ELF-1 (cell line): ENCODE results near the gene SLC35E2B.
"Not testable (repeated sequence)": the region's sequence is repeated elsewhere in the genome, so short reads cannot be mapped to it uniquely, and the experiment has no call there.

Experiments used
- DNase-seq: peaks from one replicate; pipeline ENCODE4 v3.0.0-alpha.2; 2016; ENCODE audit warnings: low read depth, low spot score

Gene SLC35E2B

GRCh38 chr1:1640081-1640480, 52.5 kb downstream of the SLC35E2B start:
- DNase-seq, result not testable (repeated sequence)

- not testable (repeated sequence) for DNase-seq
Measured at GRCh38 chr1:1639368-1639767, 53.2 kb downstream of the SLC35E2B start.

GRCh38 chr1:1638528-1638927, 54.1 kb downstream of the SLC35E2B start:
- not testable (repeated sequence) for DNase-seq

- not testable (repeated sequence) for DNase-seq
Measured at GRCh38 chr1:1637479-1637875, 55.1 kb downstream of the SLC35E2B start.

- DNase-seq, result not testable (repeated sequence)
Measured at GRCh38 chr1:1636621-1637478, 55.7 kb downstream of the SLC35E2B start.

GRCh38 chr1:1634613-1635012, 58.0 kb downstream of the SLC35E2B start:
- DNase-seq, result not testable (repeated sequence)

- DNase-seq, result not testable (repeated sequence)
Measured at GRCh38 chr1:1633409-1633808, 59.2 kb downstream of the SLC35E2B start.

GRCh38 chr1:1631782-1632420, 60.7 kb downstream of the SLC35E2B start, which contains the start of gene MMP23B:
Gene MMP23B, plus strand, starts transcription at chr1:1632173. Its CDS starts 46 bp downstream, at chr1:1632219.
- peak; percentile 34 for DNase-seq

- DNase-seq, result no peak
Measured at GRCh38 chr1:1630965-1631781, 61.4 kb downstream of the SLC35E2B start.

GRCh38 chr1:1630191-1630964, 62.2 kb downstream of the SLC35E2B start:
- DNase-seq, result peak; percentile 91

GRCh38 chr1:1629430-1630190, 63.0 kb downstream of the SLC35E2B start:
- DNase-seq, result no peak

- DNase-seq, result no peak
Measured at GRCh38 chr1:1628754-1629429, 63.7 kb downstream of the SLC35E2B start.

- no peak for DNase-seq
Measured at GRCh38 chr1:1627829-1628753, 64.5 kb downstream of the SLC35E2B start.

GRCh38 chr1:1627261-1627828, 65.2 kb downstream of the SLC35E2B start:
- peak; percentile 32 for DNase-seq

- no peak for DNase-seq
Measured at GRCh38 chr1:1626207-1627141, 66.1 kb downstream of the SLC35E2B start.

GRCh38 chr1:1625824-1626206, 66.8 kb downstream of the SLC35E2B start:
- no peak for DNase-seq

GRCh38 chr1:1625404-1625775, 67.2 kb downstream of the SLC35E2B start:
- DNase-seq, result no peak
